ENCODE data around the gene FAM193B.

- no peak for TF ChIP-seq CTCF (IDR thresholded peaks at IDR 0.05)
- no peak for TF ChIP-seq POLR2A (IDR thresholded peaks at IDR 0.05)
These were observed 36.0 kb upstream of the FAM193B start for GRCh38 chr5:177590406-177590805.

All from sigmoid colon (tissue), 3 donors.